ENCODE data around the gene MEDAG.

Gene MEDAG

GRCh38 chr13:30966101-30966500 is 60.0 kb downstream of the MEDAG start:
- no peak for DNase-seq

GRCh38 chr13:30968846-30969245 is 62.8 kb downstream of the MEDAG start:
- no peak for DNase-seq

GRCh38 chr13:30971575-30971974 is 65.5 kb downstream of the MEDAG start:
- DNase-seq: no peak

- no peak for DNase-seq
Measured at GRCh38 chr13:30972888-30973377, 66.9 kb downstream of the MEDAG start.

GRCh38 chr13:30974350-30974749 is 68.3 kb downstream of the MEDAG start:
- DNase-seq: no peak
